NCI-H2196 treated with DMSO at 0.1 percent for 48 hours (cell line): ENCODE data around the gene ERCC3.
"Not testable (repeated sequence)": the region's sequence is repeated elsewhere in the genome, so short reads cannot be mapped to it uniquely, and the experiment has no call there.

ENCODE experiments used
- DNase-seq: peaks from one replicate; lab custom pipeline; 2025; ENCODE audit not compliant: unreplicated experiment; lab: John Stamatoyannopoulos, UW

The ERCC3 gene

GRCh38 chr2:127280693-127281092, 13.3 kb downstream of the ERCC3 start:
- no peak for DNase-seq

- DNase-seq, result no peak
These were observed 14.2 kb downstream of the ERCC3 start for GRCh38 chr2:127279781-127280180.

GRCh38 chr2:127278959-127279358, 15.0 kb downstream of the ERCC3 start:
- DNase-seq, result no peak

GRCh38 chr2:127277028-127277427, 16.9 kb downstream of the ERCC3 start:
- DNase-seq, result no peak

DNA sequence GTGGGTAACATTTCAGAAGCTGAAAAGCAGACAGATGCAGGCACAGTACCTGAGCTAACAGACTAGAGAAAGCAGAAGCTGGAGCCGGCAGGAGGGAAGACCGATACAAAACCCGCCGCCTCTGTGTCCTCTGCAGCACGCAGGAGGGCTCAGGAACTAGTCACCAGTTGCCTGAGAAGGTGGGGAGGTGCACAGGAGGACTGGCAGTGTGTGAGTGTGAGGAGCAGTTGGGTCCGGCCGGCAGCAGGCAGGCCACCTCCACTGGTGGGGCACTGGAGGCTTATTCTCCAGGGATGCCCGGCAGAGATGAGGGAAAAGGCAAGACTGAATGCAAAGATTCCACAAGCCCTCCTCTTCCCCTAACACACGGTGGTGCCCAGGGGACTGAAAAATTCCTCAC, 18.2 kb downstream of the ERCC3 start:
- no peak for DNase-seq

- no peak for DNase-seq
These were observed 18.6 kb downstream of the ERCC3 start for GRCh38 chr2:127275356-127275755.

GRCh38 chr2:127270663-127271062, 23.3 kb downstream of the ERCC3 start:
- no peak for DNase-seq

- no peak for DNase-seq
These were observed 32.0 kb downstream of the ERCC3 start for GRCh38 chr2:127261804-127262406.

DNA sequence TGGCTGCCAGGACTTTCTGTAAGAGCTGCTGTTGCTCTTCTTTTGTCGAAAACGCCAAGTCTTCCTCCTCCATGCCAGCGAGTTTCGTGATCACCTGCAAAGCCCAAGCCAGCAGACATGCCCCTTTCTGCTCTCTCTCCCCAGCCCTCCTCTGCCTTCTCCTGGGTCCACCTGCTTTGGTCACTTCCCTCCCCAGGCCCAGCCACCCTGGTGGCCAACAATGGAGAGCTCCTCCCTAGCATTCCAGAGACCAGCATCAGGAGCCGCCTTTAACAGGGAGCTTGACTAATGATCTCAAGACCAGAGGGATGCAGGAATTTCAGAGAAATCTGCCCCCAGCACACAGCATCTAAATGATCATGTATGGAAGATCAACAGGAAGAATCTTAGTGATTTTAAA, 34.6 kb downstream of the ERCC3 start:
- DNase-seq, result no peak

DNA sequence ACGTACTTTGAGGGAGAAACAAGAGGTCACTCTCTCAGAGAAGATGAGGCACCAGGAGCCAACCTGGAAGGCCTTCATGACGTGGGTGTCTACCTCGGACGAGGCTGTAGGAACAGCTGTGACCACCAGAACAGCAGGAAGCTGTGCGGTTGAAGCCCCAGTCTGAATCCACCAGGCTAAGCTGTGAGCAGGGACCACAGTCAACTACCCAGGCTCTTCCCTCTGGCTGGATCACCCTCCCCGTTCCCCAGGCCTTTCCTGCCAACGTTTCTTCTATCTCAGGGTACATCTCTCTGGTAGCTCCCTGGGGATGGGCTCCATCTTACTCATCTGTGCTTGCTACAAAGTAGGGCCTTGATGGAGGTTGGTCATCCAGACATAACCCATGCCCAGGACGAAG, 37.1 kb downstream of the ERCC3 start:
- no peak for DNase-seq

DNA sequence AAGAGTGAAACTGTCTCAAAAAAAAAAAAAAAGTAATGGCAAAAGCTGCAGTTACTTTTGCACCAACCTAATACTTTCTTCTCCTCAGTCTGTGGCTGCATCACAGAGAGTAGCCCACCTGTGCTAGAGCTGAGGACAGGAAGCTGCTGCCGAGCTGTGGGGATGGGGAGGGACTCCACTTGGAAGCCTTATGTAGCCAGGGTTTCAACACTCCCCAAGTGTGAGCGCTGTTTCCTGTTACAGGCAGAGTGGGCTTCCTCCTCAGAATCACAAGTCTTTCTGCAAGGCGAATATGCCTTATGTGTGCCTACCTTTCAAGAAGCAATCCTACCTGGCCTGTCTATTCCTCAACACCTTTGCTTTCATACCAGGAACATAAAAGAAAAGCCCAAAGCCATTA, 37.6 kb downstream of the ERCC3 start:
- DNase-seq, result no peak

DNA sequence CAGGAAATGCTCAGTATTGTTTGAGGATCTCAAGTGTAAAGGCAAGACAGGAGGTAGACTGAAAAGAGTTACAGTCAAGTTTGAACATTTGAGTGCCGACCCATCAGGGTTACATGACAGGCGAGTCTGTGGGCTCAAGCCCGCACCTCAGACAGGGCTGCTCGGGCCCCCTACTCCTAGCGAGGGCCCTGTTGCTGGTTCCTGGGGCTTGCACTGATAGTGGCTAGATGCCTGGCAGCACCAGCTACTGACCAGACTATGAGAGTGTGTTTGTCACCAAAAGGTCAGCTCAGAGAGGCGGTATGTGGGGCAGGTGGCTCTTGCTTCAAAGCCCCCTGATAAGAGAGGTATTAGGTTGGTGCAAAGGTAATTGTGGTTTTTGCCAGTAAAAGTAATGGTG, 38.2 kb downstream of the ERCC3 start:
- DNase-seq, result no peak

GRCh38 chr2:127255146-127255545, 38.8 kb downstream of the ERCC3 start:
- DNase-seq, result no peak

- DNase-seq, result no peak
These were observed 39.5 kb downstream of the ERCC3 start for GRCh38 chr2:127254386-127254981.

DNA sequence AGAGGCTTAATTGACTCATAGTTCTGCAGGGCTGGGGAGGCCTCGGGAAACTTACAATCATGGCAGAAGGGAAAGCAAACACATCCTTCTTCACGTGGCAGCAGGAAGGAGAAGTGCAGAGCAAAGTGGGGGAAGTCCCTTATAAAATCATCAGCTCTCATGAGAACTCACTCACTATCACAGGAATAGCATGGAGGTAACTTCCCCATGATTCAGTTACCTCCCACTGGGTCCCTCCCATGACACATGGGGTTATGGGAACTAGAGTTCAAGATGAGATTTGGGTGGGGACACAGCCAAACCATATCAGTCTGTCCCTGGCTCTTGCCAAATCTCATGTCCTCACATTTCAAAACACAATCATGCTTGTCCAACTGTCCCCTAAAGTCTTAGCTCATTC, 52.8 kb downstream of the ERCC3 start:
- DNase-seq, result not testable (repeated sequence)

- no peak for DNase-seq
These were observed 54.5 kb downstream of the ERCC3 start for GRCh38 chr2:127239395-127239794.

DNA sequence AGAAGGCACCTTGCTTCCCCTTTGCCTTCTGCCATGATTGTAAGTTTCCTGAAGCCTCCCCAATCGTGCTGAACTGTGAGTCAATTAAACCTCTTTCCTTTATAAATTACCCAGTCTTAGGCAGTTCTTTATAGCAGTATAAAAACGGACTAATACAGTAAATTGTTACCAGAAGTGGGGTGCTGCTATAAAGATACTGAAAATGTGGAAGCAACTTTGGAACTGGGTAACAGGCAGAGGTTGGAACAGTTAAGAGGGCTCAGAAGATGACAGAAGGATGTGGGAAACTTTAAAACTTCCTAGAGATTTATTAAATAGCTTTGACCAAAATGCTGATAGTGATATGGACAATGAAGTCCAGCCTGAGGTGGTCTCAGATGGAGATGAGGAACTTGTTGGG, 56.2 kb downstream of the ERCC3 start:
- not testable (repeated sequence) for DNase-seq

- DNase-seq, result no peak
These were observed 58.8 kb downstream of the ERCC3 start for GRCh38 chr2:127235082-127235702.

DNA sequence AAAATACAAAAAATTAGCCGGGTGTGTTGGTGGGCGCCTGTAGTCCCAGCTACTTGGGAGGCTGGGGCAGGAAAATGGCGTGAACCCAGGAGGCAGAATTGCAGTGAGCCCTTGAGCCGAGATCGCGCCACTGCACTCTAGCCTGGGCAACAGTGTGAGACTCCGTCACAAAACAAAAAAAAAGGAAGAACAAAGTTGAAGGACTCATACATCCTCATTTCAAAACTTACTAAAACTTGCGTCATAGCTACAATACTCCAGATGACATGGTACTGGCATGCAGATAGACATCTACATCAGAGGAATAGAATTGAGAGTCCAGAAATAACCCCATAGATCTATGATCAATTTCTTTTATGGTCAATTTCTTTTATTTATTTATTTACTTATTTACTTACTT, 60.2 kb downstream of the ERCC3 start:
- no peak for DNase-seq

DNA sequence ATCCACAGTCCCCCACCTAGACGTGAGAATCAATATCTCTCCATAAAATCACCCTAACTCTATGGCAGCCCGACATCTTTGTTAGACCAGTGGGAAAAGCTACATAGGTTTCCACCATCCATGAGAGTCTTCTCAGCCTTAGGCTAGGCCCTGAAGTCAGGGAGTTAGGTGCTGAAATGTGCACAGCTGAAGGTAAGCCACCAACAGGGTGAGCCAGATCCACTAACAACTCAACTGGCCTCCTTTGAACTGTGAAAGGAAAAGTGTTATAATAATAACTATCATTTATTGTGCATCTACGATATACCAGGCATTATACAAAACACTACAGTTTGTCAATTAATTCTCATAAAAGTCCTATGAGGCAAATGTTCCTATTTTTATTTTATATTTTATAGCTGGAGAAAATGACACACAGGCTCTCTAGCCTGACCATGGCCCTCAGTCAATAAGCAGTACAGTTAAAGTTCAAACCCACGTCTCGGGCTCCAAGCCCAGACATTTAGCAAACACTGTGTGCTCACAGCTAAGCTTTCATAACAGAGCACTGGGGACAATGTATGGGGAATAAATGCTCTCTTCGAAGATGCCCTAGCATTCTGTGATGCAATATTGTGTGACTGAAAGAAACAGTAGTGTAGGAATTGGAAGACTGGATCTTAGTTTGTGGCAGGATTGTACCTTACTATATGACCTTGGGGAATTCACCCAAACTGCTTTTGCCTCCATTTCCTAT, 62.6 kb downstream of the ERCC3 start:
- no peak for DNase-seq

GRCh38 chr2:127229555-127229954, 64.4 kb downstream of the ERCC3 start:
- DNase-seq, result no peak

DNA sequence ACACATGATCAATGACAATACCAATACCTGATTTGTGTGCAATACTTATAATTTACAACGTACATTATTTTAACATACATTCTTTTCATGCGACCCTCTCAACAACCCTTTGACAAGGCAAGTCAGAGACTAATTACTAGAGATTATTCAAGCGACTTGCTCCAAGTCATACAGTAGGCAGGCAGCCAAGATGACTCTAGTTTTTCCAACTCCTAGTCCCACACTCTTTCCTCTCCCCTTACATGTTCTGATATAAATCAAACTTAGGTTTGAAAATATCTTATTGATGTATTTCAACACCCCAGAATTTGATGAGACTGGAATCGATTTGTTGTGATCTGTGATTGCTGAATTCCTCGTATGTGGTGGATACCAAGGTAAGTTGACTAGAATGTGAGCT, 65.8 kb downstream of the ERCC3 start:
- DNase-seq, result no peak
